Measurements from ENCODE around the gene RPEL1.
"Not testable (repeated sequence)": the region's sequence is repeated elsewhere in the genome, so short reads cannot be mapped to it uniquely, and the experiment has no call there.

The RPEL1 gene

DNA sequence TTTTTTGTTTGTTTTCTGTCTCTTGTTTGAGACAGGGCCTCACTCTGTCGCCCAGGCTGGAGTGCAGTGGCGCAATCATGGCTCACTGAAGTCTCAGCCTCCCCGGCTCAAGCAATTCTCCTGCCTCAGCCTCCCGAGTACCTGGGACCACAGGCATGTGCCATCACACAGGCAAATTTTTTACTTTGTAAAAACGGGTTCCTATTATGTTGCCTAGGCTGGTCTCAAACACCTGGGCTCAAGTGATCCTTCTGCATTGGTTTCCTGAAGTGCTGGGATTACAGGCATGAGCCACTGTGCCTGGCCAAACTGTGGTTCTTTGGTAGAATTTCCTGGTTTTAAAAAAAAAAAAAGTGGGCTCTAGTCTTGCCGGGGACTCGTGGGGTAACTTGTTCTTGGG lies at the start of gene RPEL1:
Gene RPEL1, plus strand, starts transcription at position 301 of the 400 bp plus-strand sequence. CDS start 110 bp downstream, outside the sequence.
- not testable (repeated sequence) for DNase-seq

DNA sequence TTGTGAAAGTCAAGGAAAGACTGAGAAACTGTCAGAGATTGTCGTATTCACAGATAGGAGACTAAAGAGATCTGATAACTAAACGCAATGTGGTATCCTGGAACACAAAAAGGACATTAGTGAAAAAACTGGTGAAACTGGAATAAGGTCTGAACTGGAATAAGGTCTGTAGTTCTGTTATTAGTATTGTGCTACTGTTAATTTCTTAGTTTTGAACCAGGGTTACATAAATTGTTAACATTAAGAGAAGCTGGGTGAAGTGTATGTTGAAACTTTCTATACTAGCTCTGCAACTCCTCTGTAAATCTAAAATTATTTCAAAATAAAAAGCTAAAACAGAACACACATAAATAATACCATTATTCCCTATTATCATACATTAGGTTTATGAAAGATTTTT lies 49.2 kb upstream of the RPEL1 start:
- DNase-seq = no peak

DNA sequence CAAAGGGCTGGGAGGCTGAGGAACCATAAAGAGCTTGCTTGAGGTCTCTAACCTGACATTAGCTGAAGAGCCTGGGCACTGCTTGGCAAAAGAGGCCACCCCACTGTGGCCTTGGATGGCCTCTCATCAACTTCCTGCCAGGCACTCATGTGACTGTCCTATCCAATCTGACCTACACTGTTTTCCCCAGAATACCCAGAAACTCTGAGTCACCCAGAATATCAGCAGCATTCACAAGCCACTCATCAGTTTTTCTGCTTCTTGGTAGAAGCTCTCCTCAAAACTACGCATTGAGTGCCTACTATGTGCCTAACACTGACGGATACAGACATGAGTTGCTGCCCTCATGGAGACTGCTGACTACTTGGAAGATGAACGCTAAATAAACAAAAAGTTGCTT lies 48.5 kb upstream of the RPEL1 start:
- DNase-seq = no peak

DNA sequence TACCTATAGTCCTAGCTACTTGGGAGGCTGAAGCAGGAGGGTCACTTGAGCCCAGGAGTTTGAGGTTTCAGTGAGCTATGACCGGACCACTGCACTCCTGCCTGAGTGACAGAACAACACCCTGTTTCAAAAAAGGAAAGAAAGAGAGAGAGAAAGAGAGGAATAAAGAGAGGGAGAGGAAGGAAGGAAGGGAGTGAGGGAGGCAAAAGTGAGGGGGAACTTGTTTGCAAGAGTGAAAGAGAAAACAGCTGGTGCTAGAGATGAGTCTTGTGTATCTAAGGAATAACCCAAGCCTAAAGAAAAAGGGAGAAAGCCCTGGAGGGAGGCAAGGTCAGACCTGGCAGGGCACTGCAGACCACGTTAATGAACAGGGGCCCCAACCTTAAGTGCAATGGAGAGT lies 47.8 kb upstream of the RPEL1 start:
- no peak for DNase-seq

DNA sequence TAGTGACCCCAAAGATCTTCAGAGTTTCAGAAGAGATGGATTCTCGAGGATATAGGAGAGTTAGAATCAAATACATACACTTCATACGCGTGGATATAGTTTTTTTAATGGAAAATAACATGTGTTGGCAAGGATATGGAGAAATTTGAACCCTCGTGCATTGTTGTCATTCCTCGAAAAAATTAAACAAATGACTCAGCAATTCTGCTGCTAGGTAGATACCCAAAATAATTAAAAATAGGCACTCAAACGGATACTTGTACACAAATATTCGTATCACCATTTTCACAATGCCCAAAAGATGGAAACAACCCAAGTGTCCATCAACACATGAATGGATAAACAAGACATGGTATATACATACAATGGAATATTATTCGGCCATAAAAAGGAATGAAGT lies 47.0 kb upstream of the RPEL1 start:
- no peak for DNase-seq

DNA sequence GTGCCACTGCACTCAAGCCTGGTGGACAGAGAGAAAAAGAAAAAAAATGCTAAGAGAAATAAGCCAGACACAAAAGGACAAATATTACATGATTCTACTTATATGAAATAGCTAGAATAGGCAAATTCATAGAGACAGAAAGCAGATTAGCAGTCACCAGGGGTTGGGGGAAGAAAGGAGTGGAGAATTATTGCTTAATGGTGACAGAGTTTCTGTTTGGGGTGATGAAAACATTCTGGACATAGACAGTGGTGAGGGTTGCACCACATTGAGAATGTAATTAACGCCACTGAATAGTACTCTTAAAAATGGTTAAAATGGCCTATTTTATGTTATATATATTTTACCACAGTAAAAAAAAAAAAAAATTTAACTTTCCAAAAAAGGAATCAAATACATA lies 46.2 kb upstream of the RPEL1 start:
- DNase-seq = no peak

DNA sequence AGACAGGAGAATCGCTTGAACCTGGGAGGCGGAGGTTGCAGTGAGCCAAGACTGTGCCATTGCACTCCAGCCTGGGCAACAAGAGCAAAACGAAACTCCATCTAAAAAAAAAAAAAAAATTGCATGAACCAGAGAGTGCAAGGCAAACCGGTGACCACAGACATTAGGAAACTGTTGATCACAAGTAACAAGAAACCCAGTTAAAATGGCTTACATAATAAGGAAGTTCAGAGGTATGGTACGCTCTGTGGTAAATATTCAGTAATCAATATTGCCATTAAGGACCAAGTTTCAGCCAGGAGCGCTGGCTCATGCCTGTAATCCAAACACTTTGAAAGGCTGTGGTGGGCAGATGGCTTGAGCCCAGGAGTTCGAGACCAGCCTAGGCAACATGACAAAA lies 43.4 kb upstream of the RPEL1 start:
- no peak for DNase-seq

DNA sequence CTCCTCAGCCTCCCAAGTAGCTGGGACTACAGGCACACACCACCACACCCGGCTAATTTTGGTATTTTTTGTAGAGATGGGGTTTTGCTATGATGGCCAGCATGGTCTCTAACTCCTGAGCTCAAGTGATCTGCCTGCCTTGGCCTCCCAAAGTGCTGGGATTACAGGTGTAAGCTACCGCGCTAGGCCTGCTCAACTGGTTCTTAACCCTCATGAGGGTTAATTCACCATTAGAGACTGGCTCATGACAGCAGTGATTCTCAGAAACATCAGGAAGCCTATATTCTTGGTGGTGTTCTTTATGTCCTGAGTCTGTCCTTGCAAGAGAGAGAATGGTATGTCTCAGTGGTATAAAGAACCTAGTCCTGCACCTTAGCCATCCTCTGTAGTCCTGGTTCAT lies 42.2 kb upstream of the RPEL1 start:
- DNase-seq = no peak

DNA sequence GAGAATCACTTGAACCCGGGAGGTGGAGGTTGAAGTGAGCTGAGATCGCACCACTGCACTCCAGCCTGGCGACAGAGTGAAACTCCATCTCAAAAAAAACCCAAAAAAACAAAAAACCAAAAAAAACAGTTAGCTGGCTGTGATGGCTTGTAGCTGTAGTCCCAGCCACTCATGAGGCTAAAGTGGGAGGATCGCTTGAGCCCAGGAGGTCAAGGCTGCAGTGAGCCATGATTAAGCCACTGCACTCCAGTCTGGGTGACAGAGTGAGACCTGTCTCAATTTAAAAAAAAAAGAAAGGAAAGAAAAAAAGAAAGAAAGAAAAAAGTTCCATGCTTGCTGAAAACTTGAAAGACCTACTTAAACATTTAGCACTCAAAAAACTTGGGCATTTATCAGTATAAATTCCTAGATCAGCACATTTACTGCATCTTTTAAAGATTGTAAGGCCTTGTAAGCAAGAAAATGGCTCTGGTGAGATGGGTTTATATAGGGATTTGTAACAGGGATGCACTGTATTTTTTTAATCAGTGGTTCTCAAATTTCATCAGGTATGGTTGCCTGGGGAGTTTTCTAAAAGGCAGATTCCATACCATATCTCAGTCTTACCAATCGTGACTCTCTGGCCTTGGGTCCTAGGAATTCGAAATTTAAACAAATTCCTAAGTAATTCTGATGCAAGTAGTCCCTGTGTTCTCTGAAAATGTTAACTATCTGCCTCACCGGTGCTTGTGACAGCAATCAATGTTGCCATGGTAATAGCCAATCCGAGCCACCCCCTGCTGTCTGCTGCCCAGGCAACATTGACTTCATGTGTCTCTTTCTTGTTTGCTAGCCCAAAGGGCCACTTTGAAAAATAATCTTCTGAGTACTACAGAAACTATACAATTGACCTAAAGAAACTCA lies 41.1 kb upstream of the RPEL1 start:
- DNase-seq = no peak

DNA sequence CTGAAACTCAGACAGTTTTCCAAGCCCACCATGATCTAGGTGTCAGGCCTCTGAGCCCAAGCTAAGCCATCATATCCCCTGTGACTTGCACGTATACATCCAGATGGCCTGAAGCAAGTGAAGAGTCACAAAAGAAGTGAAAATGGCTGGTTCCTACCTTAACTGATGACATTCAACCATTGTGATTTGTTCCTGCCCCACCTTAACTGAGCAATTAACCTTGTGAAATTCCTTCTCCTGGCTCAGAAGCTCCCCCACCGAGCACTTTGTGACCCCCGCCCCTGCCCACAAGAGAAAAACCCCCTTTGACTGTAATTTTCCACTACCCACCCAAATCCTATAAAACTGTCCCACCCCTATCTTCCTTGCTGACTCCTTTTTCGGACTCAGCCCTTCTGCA lies 40.3 kb upstream of the RPEL1 start:
- not testable (repeated sequence) for DNase-seq

DNA sequence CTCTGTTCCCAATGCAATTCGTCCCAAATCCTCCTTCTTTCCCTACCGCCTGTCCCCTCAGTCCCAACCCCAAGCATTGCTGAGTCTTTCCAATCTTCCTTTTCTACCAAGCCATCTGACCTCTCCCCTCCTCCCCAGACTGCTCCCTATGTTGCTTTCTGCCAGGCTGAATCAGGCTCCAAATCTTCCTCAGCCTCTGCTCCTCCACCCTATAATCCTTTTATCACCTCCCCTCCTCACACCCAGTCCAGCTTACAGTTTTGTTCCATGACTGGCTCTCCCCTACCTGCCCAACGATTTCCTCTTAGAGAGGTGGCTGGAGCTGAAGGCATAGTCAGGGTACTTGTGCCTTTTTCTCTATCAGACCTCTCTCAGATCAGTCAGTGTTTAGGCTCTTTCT lies 39.0 kb upstream of the RPEL1 start:
- DNase-seq = not testable (repeated sequence)

DNA sequence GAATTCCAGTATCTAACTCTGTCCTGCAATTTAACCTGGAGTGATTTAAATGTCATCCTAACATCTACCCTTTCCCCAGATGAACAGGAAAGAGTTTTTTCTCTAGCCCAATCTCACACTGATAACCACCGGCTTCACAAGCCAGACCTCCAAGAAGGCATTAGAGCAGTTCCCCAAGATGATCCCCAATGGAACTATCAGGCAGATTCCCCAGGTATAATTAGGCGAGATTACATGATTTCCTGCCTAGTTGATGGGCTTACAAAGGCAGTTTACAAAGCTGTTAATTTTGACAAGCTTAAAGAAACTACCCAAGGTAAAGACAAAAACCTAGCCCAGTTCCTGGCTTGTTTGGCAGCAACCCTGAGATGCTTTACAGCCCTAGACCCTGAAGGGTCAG lies 38.5 kb upstream of the RPEL1 start:
- DNase-seq = no peak

DNA sequence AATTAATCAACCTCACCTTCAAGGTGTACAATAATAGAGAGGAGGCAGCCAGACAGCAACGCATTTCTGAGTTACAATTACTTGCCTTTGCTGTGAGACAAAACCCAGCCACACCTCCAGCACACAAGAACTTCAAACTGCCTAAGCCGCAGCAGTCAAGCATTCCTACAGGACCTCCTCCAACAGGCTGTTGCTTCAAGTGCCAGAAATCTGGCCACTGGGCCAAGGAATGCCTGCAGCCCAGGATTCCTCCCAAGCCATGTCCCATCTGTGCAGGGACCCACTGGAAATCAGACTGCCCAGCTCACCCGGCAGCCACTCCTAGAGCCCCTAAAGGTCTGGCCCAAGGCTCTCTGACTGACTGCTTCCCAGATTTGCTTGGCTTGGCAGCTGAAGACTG lies 38.0 kb upstream of the RPEL1 start:
- DNase-seq = not testable (repeated sequence)

DNA sequence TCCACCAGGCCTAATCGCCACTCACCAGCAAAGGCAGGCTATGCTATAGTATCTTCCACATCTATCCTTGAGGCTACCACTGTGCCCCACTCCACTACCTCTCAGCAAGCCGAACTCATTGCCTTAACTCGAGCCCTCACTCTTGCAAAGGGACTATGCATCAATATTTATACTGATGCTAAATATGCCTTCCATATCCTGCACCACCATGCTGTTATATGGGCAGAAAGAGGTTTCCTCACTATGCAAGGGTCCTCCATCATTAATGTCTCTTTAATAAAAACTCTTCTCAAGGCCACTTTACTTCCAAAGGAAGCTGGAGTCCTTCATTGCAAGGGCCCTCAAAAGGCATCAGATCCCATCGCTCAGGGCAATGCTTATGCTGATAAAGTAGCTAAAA lies 35.4 kb upstream of the RPEL1 start:
- DNase-seq = not testable (repeated sequence)

DNA sequence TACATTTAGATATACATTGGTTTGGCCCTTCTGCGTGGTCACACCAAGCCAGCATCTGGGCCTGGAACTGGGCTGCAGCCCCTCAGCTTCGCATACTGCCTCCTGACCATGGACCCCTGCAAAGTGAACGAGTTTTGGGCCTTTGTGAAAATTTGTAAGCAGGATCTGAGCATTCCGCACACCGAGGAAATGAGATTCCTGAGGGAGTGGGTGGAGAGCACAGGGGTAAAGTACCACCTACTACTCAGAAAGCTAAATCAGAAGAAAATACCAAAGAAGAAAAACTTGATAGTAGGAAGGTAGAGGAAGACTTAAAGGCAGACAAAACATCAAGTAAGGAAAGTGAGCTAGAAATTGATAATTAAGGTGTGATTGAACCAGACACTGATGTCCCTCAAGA lies 30.1 kb upstream of the RPEL1 start:
- DNase-seq = no peak

DNA sequence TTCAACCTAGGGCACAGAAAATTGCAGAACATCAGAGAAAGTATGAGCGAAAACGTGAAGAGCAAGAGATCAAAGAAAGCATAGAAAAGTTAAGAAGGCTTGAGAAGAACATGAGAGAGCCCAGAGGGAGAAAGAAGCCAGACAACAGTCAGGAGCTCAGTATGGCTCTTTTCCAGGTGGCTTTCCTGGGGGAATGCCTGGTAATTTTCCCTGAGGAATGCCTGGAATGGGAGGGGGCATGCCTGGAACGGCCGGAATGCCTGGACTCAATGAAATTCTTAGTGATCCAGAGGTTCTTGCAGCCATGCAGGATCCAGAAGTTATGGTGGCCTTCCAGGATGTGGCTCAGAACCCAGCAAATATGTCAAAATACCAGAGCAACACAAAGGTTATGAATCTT lies 29.3 kb upstream of the RPEL1 start:
- DNase-seq = not testable (repeated sequence)

DNA sequence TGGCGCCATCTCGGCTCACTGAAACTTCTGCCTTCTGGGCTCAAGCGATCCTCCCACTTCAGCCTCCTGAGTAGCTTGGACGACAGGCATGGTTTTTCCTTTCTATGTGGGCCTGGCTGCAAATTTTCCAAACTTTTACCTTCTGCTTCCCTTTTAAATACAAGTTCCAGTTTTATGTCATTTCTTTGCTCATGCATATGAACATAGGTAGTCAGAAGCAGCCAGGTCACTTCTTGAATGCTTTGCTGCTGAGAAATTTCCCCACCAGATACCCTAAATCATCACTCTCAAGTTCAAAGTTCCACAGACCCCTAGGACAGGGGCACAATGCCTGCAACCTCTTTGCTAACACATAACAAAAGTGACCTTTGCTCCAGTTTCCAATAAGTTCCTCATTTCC lies 21.6 kb upstream of the RPEL1 start:
- DNase-seq = no peak

DNA sequence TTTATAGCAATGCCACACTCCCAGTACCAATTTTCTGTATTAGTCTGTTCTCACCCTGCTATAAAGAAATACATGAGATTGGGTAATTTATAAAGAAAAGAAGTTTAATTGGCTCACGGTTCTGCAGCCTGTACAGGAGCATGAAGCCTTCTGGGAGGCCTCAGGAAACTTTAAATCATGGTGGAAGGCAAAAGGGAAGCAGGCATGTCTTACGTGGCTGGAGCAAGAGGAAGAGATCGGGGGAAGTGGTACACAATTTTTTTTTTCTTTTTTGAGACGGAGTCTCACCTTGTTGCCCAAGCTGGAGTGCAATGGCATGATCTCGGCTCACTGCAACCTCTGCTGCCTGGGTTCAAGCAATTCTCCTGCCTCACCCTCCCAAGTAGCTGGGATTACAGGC lies 21.0 kb upstream of the RPEL1 start:
- DNase-seq = not testable (repeated sequence)

DNA sequence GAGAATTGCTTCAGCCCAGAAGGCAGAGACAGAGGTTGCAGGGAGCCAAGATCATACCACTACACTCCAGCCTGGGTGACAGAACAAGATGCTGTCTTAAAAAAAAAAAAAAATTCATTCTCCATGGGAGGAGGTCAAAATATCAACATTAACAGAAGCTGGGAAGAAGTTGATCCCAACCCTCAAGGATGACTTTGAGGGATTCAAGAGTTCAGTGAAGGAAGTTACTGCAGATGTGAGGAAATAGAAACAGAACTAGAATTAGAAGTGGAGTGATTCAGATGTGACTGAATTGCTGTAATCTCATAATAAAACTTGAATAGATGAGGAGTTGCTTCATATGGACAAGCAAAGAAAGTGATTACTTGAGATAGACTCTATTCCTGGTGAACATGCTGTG lies 19.7 kb upstream of the RPEL1 start:
- no peak for DNase-seq

DNA sequence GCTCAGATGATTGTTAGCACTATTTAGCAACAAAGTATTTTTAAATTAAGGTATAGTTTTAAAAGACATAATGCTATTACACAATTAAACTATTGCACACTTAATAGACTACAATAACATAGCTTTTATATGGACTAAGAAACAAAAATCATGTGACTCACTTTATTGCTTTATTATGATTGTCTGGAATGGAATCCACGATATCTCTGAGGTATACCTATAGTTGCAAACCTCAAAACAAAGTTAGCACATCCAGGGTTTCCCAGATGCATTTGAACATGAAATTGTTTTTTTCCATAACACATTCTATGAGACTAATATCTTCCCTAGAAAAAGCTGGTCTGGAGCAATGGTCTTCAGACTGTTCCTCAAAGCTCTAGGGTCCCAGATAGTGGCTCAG lies 18.3 kb upstream of the RPEL1 start:
- DNase-seq = no peak

DNA sequence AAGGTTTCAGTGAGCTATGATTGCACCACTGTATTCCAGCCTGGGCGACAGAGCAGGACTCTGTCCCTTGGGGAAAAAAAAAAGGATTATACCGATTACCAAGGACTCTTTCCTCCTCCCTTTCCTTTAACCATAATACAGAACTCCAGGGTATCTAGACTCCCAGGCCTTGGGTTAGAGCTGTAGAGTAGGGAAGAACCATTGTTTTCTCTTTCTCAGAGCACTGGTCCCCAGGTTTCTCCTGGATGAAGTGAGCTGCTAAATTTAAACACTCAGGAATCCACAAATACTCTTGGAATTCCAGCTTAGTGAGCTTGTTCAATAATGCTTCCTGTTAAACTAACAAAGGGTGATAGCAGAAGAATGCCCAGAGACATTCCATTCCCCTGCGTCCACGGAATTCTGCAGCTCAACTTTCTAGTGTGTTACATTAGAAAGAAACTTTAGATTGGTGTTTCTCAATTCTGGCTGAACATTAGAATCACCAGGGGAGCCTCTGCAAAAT lies 14.6 kb upstream of the RPEL1 start:
- no peak for DNase-seq

DNA sequence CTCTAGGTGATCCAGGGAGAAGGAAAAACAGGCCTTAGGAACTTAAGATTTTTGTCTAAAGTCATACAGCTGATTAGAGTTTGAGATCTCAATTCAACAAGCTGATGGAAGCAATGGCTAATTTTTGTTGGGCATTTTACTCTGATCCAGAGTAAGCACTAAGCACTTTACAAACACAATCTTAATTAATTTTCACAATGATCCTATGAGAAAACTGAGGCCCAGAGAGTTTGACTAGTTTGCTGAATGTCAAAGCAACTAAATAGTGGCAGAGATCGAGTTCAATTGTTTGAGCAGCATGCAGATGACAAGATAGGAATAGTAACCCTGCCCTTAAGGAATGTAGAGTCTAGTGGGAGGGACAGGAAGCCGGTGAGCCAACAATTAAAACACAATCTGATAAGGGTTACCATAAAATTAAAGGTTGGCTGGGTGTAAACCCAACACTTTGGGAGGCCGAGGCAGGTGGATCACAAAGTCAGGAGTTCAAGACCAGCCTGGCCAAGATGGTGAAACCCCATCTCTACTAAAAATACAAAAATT lies 13.5 kb upstream of the RPEL1 start:
- no peak for DNase-seq

DNA sequence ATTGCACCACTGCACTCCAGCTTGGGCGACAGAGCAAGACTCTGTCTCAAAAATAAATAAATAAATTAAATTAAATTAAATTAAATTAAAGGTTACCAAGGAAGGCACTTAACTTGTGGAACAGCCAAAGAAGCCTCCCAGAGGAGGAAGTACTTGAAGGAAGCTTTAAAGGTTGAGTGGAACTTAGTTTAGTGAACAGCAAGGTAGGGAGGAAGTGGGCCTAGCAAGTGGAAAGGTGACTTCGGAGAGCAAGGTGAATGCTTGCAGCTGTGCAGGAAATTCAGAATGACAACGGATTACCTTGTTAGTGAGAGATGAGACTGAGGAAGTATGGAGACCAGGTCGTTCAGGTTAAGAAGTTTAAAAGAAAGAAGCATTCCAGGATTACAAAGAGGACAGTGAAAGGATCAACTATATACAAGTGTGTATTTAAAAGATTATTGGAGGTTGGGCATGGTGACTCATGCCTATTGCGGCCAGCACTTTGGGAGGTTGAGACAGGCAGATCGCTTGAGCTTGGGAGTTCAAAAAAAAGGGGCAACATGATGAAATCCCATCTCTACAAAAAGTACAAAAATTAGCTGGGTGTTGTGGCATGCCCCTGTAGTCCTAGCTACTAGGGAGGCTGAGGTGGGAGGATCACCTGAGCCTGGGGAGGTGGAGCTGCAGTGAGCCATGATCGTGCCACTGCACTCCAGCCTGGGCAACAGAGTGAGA lies 12.8 kb upstream of the RPEL1 start:
- no peak for DNase-seq

DNA sequence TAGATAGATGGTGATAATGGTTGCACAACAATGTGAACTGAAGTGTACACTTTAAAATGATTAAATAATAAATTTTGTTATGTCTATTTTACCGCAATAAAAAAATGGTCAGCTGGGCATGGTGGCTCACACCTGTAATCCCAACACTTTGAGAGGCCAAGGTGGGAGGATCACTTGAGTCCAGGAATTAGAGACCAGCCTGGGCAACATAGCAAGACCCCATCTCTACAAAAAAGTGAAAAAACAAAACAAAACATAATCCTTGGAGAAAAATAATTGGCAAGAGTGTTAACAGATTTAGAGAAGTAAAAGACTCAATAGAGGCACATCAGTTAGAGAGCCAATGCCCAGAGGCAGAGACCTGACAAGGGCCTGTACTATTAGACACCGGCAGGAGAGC lies 9.9 kb upstream of the RPEL1 start:
- DNase-seq = no peak

All from NCI-H1092 treated with DMSO at 0.1 percent for 48 hours (cell line).